ENCODE results near the gene SPATA17. TPM values are rescaled to one million over a fixed set of nuclear protein-coding genes. Genes with fewer than 3 reads are reported as not detected.
A peak's percentile ranks its signal among the peaks of the same experiment; 100 is the strongest.

Gene SPATA17
- total and polyA plus RNA-seq, 4 donors: 3.3 to 13.4 (median 7.0) TPM

DNA sequence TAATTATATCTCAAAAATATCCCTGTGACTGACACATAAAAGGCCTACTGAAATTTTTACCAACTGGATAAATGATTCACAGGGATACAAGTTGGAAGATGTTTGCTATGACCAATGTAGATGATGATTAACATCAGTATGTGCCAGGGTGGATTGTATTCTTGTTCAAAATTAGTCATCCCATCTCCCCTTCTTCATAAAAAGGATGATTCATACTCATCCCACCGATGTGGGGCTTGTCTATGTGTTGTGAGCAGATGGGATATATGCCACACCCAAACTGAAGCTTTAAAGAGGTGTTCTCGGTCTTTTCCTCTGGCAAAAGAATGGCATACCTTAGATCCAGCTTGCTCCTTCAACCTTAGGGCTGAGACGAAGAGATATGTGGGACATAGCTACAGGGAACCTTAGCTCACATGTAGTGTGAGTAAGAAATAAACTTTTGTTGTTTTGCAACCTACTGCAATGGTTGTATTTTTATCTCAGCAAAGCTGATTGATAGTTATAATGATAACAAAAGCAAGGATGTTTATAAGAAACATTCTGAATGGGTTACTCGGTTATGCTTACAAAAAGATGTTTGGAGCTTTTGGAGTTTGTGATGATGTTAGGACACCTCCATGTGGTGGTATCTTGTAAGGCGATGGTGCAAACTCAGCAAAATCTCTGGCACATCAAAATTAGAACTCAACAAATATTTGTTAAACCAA lies 29.4 kb downstream of the SPATA17 start:
- H3K4me3 ChIP-seq: no peak overlapping the region
- no peak overlapping the region for H3K27ac ChIP-seq (ENCODE audit: low read depth in 1 of 2, low read length in 1 of 2)
- WGBS, 2 donors: 56 to 59% methylated on average over 5 of the region's 5 CpGs
- H3K36me3 ChIP-seq (ENCODE audit: control insufficient read depth in 4 of 4, insufficient read depth in 4 of 4, low read length in 4 of 4): no peaks in the 10 kb centered on the region
- ATAC-seq (ENCODE audit: insufficient read depth, low FRiP score): peak; percentile 66
- H3K4me1 ChIP-seq (ENCODE audit: control insufficient read depth in 5 of 5, insufficient read depth in 5 of 5, low read length in 5 of 5): peaks cover 0 to 5% (median 0%) of the 10 kb centered on the region in 5 donors
- TF ChIP-seq, protein P1, sequence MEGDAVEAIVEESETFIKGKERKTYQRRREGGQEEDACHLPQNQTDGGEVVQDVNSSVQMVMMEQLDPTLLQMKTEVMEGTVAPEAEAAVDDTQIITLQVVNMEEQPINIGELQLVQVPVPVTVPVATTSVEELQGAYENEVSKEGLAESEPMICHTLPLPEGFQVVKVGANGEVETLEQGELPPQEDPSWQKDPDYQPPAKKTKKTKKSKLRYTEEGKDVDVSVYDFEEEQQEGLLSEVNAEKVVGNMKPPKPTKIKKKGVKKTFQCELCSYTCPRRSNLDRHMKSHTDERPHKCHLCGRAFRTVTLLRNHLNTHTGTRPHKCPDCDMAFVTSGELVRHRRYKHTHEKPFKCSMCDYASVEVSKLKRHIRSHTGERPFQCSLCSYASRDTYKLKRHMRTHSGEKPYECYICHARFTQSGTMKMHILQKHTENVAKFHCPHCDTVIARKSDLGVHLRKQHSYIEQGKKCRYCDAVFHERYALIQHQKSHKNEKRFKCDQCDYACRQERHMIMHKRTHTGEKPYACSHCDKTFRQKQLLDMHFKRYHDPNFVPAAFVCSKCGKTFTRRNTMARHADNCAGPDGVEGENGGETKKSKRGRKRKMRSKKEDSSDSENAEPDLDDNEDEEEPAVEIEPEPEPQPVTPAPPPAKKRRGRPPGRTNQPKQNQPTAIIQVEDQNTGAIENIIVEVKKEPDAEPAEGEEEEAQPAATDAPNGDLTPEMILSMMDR (IDR thresholded peaks at IDR 0.05; ENCODE audit: control extremely low read depth, extremely low read depth): peak; percentile 2
- no peaks in the 10 kb centered on the region for H3K9me3 ChIP-seq (ENCODE audit: control insufficient read depth in 4 of 4, insufficient read depth in 3 of 4, low read length in 3 of 4)
- no peak overlapping the region for H3K9ac ChIP-seq (ENCODE audit: insufficient read depth in 1 of 2, low read length in 2 of 2)
- peak in 2 of 3 donors; percentile 63 for DNase-seq
- no peaks in the 10 kb centered on the region for H3K27me3 ChIP-seq (ENCODE audit: control insufficient read depth in 3 of 3, insufficient read depth in 3 of 3, low read length in 2 of 3)

- Histone ChIP-seq H3K4me3 (no peak overlapping the region), H3K9me3 (ENCODE audit: control insufficient read depth in 4 of 4, insufficient read depth in 3 of 4, low read length in 3 of 4) (no peaks in the 10 kb centered on the region), H3K36me3 (ENCODE audit: control insufficient read depth in 4 of 4, insufficient read depth in 4 of 4, low read length in 4 of 4) (no peaks in the 10 kb centered on the region), H3K27ac (ENCODE audit: low read depth in 1 of 2, low read length in 1 of 2) (no peak overlapping the region), H3K9ac (ENCODE audit: insufficient read depth in 1 of 2, low read length in 2 of 2) (no peak overlapping the region), H3K4me1 (ENCODE audit: control insufficient read depth in 5 of 5, insufficient read depth in 5 of 5, low read length in 5 of 5) (peaks cover 0 to 5% (median 0%) of the 10 kb centered on the region in 5 donors), H3K27me3 (ENCODE audit: control insufficient read depth in 3 of 3, insufficient read depth in 3 of 3, low read length in 2 of 3) (no peaks in the 10 kb centered on the region)
- DNase-seq (no peak), ATAC-seq (ENCODE audit: insufficient read depth, low FRiP score) (no peak)
- TF ChIP-seq, protein P1 (IDR thresholded peaks at IDR 0.05; ENCODE audit: control extremely low read depth, extremely low read depth): no peak
Observed at GRCh38 chr1:217661407-217661806, 30.3 kb downstream of the SPATA17 start.

DNA sequence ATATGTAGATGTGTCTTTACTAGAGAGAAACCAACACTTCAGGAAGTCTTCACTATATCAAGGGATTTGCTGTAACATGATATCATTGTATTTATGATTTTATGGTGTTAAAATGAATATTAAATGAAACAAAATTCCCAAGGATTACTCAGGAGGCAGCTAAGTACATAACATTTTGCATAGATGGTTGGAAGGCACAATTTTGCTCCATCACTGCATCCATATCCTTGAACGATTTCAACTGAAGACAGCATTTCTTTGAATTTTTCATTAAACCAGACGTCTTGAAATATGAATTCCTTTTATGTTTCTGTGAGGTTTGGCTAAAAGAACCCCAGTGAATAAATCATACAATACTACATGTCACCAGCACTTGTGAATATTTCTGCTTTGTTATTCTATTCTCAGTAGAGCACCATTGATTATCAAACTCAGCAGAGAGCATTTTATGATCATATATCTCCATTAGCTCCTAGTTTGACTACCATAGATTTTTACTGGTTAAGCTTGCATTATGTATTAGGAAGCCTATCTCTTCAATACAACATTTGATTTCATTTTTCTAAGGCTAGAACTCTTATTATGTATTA lies 37.3 kb downstream of the SPATA17 start:
- no peaks in the 10 kb centered on the region for H3K9me3 ChIP-seq (ENCODE audit: control insufficient read depth in 4 of 4, insufficient read depth in 3 of 4, low read length in 3 of 4)
- no peak for ATAC-seq (ENCODE audit: insufficient read depth, low FRiP score)

More for the DNA sequence above, 37.3 kb downstream of the SPATA17 start:
- no peak for DNase-seq
- WGBS, 2 donors: 68 to 78% methylated on average over 2 of the region's 2 CpGs
- Histone ChIP-seq H3K27ac (ENCODE audit: low read depth in 1 of 2, low read length in 1 of 2) (no peak overlapping the region), H3K27me3 (ENCODE audit: control insufficient read depth in 3 of 3, insufficient read depth in 3 of 3, low read length in 2 of 3) (no peaks in the 10 kb centered on the region), H3K4me1 (ENCODE audit: control insufficient read depth in 5 of 5, insufficient read depth in 5 of 5, low read length in 5 of 5) (no peaks in the 10 kb centered on the region), H3K4me3 (no peak overlapping the region), H3K9ac (ENCODE audit: insufficient read depth in 1 of 2, low read length in 2 of 2) (no peak overlapping the region), H3K36me3 (ENCODE audit: control insufficient read depth in 4 of 4, insufficient read depth in 4 of 4, low read length in 4 of 4) (no peaks in the 10 kb centered on the region)
- TF ChIP-seq, protein P1 (IDR thresholded peaks at IDR 0.05; ENCODE audit: control extremely low read depth, extremely low read depth): no peak
